B cell (primary cell): ENCODE data around the gene TMEM191B. TPM values are rescaled to one million over a fixed set of nuclear protein-coding genes. Genes with fewer than 3 reads are reported as not detected.
"Not testable (repeated sequence)": the region's sequence is repeated elsewhere in the genome, so short reads cannot be mapped to it uniquely, and the experiment has no call there.

Source experiments
- ATAC-seq: fragments of 200-7000 bp; cut with Tn5 transposase; one replicate; pipeline ENCODE4 v1.10.0; 2021; ENCODE audit warnings: low read depth, mild to moderate bottlenecking, moderate number of reproducible peaks, moderate library complexity
- CTCF ChIA-PET: fragments of 350-600 bp; sonication (Branson Sonifier 250); formaldehyde crosslinking; loops from one replicate; lab custom pipeline; 2021; ENCODE audit warnings: antibody characterized with exemption, inconsistent platforms; lab: Charles Lee
- POLR2A ChIA-PET: fragments of 350-600 bp; sonication (Branson Sonifier 250); formaldehyde crosslinking; loops from one replicate; lab custom pipeline; 2021; ENCODE audit warnings: antibody characterized with exemption; lab: Charles Lee
- DNase-seq: peaks from one replicate; pipeline ENCODE4 v3.0.0; 2013
- H2AFZ ChIP-seq: 2 replicates; pipeline ENCODE4 v1.6.1; 2012; ENCODE audit warnings: mild to moderate bottlenecking, low read depth, low read length; ENCODE audit not compliant: insufficient read depth, poor library complexity, severe bottlenecking
- H3K27ac ChIP-seq, 2 donors: 1 replicate in 1 of 2; 2 replicates in 1 of 2; pipeline ENCODE4 v1.5.1; 2012 to 2013; ENCODE audit warnings: low read length in 2 of 2, mild to moderate bottlenecking in 2 of 2, moderate library complexity in 1 of 2
- H3K27me3 ChIP-seq, 4 experiments: fragments of 200-600 bp in 1 of 4; sonication (generic) in 1 of 4; replicated peaks in 1 of 4; 1 replicate in 2 of 4; 2 replicates in 2 of 4; pipeline versions ENCODE4 v1.6.1 to v1.7.0; 2013 to 2016; ENCODE audit warnings: low read length in 3 of 4, mild to moderate bottlenecking in 2 of 4, mixed read lengths in 1 of 4, moderate library complexity in 1 of 4; ENCODE audit not compliant: insufficient read depth in 4 of 4, control insufficient read depth in 3 of 4; ENCODE audit errors: control extremely low read depth in 1 of 4
- H3K36me3 ChIP-seq, 2 experiments: replicated peaks in 1 of 2; 1 replicate in 1 of 2; 2 replicates in 1 of 2; pipeline versions ENCODE4 v1.6.1 to v1.7.1; 2013; ENCODE audit warnings: low read length in 1 of 2; ENCODE audit not compliant: insufficient read depth in 2 of 2, control insufficient read depth in 1 of 2; ENCODE audit errors: control extremely low read depth in 1 of 2, extremely low read depth in 1 of 2
- H3K4me1 ChIP-seq, 2 donors: fragments of 200-600 bp in 1 of 2; sonication (generic) in 1 of 2; 1 replicate in 1 of 2; 2 replicates in 1 of 2; pipeline versions ENCODE4 v1.5.1 to v1.6.1; 2013 to 2017; ENCODE audit warnings: low read length in 2 of 2; ENCODE audit not compliant: control insufficient read depth in 2 of 2, insufficient read depth in 2 of 2
- H3K4me2 ChIP-seq: replicated peaks from 2 replicates; pipeline ENCODE3; 2012; ENCODE audit warnings: mild to moderate bottlenecking, low read depth, low read length; ENCODE audit not compliant: poor library complexity, severe bottlenecking
- H3K4me3 ChIP-seq, 5 experiments: fragments of 200-600 bp in 1 of 5; sonication (generic) in 1 of 5; 1 replicate in 3 of 5; 2 replicates in 2 of 5; pipeline versions ENCODE4 v1.5.1 to v1.7.0; 2011 to 2016; ENCODE audit warnings: low read length in 4 of 5, mild to moderate bottlenecking in 4 of 5, low read depth in 2 of 5, control low read depth in 1 of 5, moderate library complexity in 1 of 5; ENCODE audit not compliant: insufficient read depth in 1 of 5; ENCODE audit errors: control extremely low read depth in 1 of 5, extremely low read depth in 1 of 5
- H3K79me2 ChIP-seq: fragments of 200-600 bp; sonication (generic); one replicate; pipeline ENCODE4 v1.6.0; 2016; ENCODE audit warnings: low read length; ENCODE audit not compliant: control insufficient read depth, insufficient read depth
- H3K9ac ChIP-seq: fragments of 200-600 bp; sonication (generic); 2 replicates; pipeline ENCODE4 v1.6.1; 2017; ENCODE audit warnings: mild to moderate bottlenecking, low read length, moderate library complexity
- H3K9me3 ChIP-seq, 3 donors: one replicate each; pipeline versions ENCODE4 v1.6.1 to v1.7.1; 2013; ENCODE audit warnings: low read length in 2 of 3; ENCODE audit not compliant: control insufficient read depth in 2 of 3, insufficient read depth in 1 of 3; ENCODE audit errors: control extremely low read depth in 1 of 3
- H4K20me1 ChIP-seq: 2 replicates; pipeline ENCODE4 v1.6.0; 2012; ENCODE audit warnings: mild to moderate bottlenecking, low read length; ENCODE audit not compliant: insufficient read depth, control insufficient read depth, poor library complexity, severe bottlenecking
- H3K27ac Mint-ChIP-seq: one replicate; pipeline ENCODE4 v1.8.0; 2021; ENCODE audit warnings: mixed read lengths
- H3K27me3 Mint-ChIP-seq: one replicate; pipeline ENCODE4 v1.8.0; 2021; ENCODE audit warnings: mixed read lengths
- H3K4me1 Mint-ChIP-seq: one replicate; pipeline ENCODE4 v1.8.0; 2021; ENCODE audit warnings: mixed read lengths
- H3K4me3 Mint-ChIP-seq: one replicate; pipeline ENCODE4 v1.8.0; 2021; ENCODE audit warnings: mixed read lengths
- H3K9me3 Mint-ChIP-seq: one replicate; pipeline ENCODE4 v1.8.0; 2022; ENCODE audit warnings: mixed read lengths; ENCODE audit not compliant: insufficient read depth
- WGBS: methylation state at CpG from one replicate; pipeline ENCODE4 v1.1.5; 2013; ENCODE audit warnings: missing lambda C conversion rate; ENCODE audit not compliant: insufficient coverage; 5-methylcytosine and 5-hydroxymethylcytosine counted together
- intact Hi-C: fragments of 100-400 bp; cut with micrococcal nuclease; formaldehyde crosslinking; loops from one replicate; pipeline ENCODE4 v1.10.0; 2022
- polyA plus RNA-seq: library from polyadenylated mRNA; depleted of rRNA; stranded (reverse); fragments of >200 nt; gene quantifications from 2 replicates; pipeline ENCODE4 v1.2.3, GENCODE V29; 2012
- total RNA-seq, 2 donors: library from RNA; stranded (reverse); fragments of 120-200 nt in 1 of 2; gene quantifications; 1 replicate in 1 of 2; 2 replicates in 1 of 2; pipeline versions ENCODE4 v1.2.3 to v1.2.4, GENCODE V29; 2013 to 2022

TMEM191B gene
- total and polyA plus RNA-seq, 2 donors (not counting 1 experiment from before 2014, with no cell fraction given) = 6.1 to 8.3 TPM

- H3K27ac ChIP-seq, DNase-seq, ATAC-seq, H3K79me2 ChIP-seq, H3K27me3 Mint-ChIP-seq, H3K9me3 ChIP-seq, H3K27me3 ChIP-seq, H3K4me3 ChIP-seq, H3K4me1 ChIP-seq, H3K4me3 Mint-ChIP-seq, H3K36me3 ChIP-seq, H3K4me1 Mint-ChIP-seq, H3K4me2 ChIP-seq, H4K20me1 ChIP-seq, H3K27ac Mint-ChIP-seq, H3K9ac ChIP-seq, intact Hi-C loops, POLR2A ChIA-PET, CTCF ChIA-PET, H3K9me3 Mint-ChIP-seq, H2AFZ ChIP-seq: not testable (repeated sequence)
- WGBS = no CpG with 5 or more reads among the region's 10 CpGs
These were observed 14.1 kb upstream of the TMEM191B start for GRCh38 chr22:18513454-18513853.

- H3K4me1 Mint-ChIP-seq, H3K4me2 ChIP-seq, H3K27me3 Mint-ChIP-seq, H3K9me3 ChIP-seq, ATAC-seq, H3K9ac ChIP-seq, H3K4me3 Mint-ChIP-seq, H3K36me3 ChIP-seq, intact Hi-C loops, H3K4me1 ChIP-seq, H3K27ac ChIP-seq, H3K4me3 ChIP-seq, H4K20me1 ChIP-seq, POLR2A ChIA-PET, H3K27me3 ChIP-seq, DNase-seq, H2AFZ ChIP-seq, H3K27ac Mint-ChIP-seq, H3K9me3 Mint-ChIP-seq, H3K79me2 ChIP-seq, CTCF ChIA-PET: not testable (repeated sequence)
- WGBS = no CpG with 5 or more reads among the region's 5 CpGs
These were observed 9.5 kb upstream of the TMEM191B start, which contains the start of gene GGTLC3 for GRCh38 chr22:18518061-18518460. Gene GGTLC3 (minus strand): TSS chr22:18518161. CDS start chr22:18517897, 264 bp downstream.

GRCh38 chr22:18522762-18523161 lies 4.8 kb upstream of the TMEM191B start:
- H3K27ac ChIP-seq = not testable (repeated sequence)

GRCh38 chr22:18523328-18523727 lies 4.3 kb upstream of the TMEM191B start:
- not testable (repeated sequence) for ATAC-seq

More at GRCh38 chr22:18522762-18523161, 4.8 kb upstream of the TMEM191B start:
- ATAC-seq, H4K20me1 ChIP-seq, H2AFZ ChIP-seq, H3K4me3 ChIP-seq, H3K27me3 Mint-ChIP-seq, H3K79me2 ChIP-seq, H3K9ac ChIP-seq, H3K27ac Mint-ChIP-seq, H3K9me3 Mint-ChIP-seq, H3K27me3 ChIP-seq, H3K36me3 ChIP-seq, DNase-seq, H3K4me3 Mint-ChIP-seq, H3K4me1 ChIP-seq, POLR2A ChIA-PET, H3K4me1 Mint-ChIP-seq, intact Hi-C loops, CTCF ChIA-PET, H3K4me2 ChIP-seq, H3K9me3 ChIP-seq: not testable (repeated sequence)
- WGBS = no CpG with 5 or more reads among the region's 6 CpGs

More at GRCh38 chr22:18523328-18523727, 4.3 kb upstream of the TMEM191B start:
- no CpG with 5 or more reads among the region's 4 CpGs for WGBS
- H3K27ac Mint-ChIP-seq, POLR2A ChIA-PET, H3K9ac ChIP-seq, H2AFZ ChIP-seq, H3K9me3 Mint-ChIP-seq, H3K4me3 ChIP-seq, H3K79me2 ChIP-seq, H3K4me1 Mint-ChIP-seq, H3K9me3 ChIP-seq, H4K20me1 ChIP-seq, H3K27me3 Mint-ChIP-seq, DNase-seq, H3K4me2 ChIP-seq, H3K36me3 ChIP-seq, H3K27ac ChIP-seq, H3K4me3 Mint-ChIP-seq, CTCF ChIA-PET, intact Hi-C loops, H3K27me3 ChIP-seq, H3K4me1 ChIP-seq: not testable (repeated sequence)
